Measurements from ENCODE around the gene KANK3.
"Not testable (repeated sequence)": the region's sequence is repeated elsewhere in the genome, so short reads cannot be mapped to it uniquely, and the experiment has no call there.

Gene KANK3

DNA sequence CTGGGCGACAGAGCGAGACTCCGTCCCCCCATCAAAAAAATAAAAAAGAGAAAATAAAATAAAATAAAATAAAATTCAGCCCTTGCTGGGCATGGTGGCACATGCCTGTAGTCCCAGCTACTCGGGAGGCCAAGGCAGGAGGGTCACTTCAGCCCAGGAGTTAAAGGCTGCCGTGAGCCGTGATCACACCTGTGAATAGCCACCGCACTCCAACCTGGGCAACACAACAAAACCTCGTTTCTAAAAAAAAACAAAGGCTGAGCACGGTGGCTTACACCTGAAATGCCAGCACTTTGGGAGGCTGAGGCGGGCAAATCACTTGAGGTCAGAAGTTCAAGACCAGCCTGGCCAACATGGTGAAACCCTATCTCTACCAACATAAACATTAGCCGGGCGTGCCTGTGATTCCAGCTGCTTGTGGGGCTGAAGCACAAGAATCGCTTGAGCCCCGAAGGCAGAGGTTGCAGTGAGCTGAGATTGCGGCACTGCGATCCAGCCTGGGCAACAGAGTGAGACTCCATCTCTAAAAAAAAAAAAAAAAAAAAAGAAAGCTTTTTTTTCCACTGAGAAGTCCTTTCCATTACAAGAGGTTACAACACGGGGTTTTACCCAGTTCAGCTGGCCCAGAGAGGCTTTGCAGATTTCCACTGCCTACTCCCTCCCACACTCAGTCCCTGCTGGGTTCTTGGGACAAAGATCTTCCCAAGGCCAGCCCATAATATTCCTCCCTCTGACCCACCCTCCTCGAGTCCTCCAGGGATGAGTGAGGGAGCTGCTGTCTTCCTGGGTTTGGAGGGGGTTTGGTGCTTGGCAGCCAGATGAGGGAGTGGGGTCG is 27.3 kb upstream of the KANK3 start:
- DNase-seq (ENCODE audit: low read depth, low spot score), result no peak

GRCh38 chr19:8367327-8368001 is 24.4 kb upstream of the KANK3 start:
- DNase-seq (ENCODE audit: low read depth, low spot score), result no peak

- DNase-seq (ENCODE audit: low read depth, low spot score), result no peak
Observed at GRCh38 chr19:8366961-8367326, 23.9 kb upstream of the KANK3 start.

- DNase-seq (ENCODE audit: low read depth, low spot score), result no peak
Observed at GRCh38 chr19:8366121-8366581, 23.1 kb upstream of the KANK3 start.

- no peak for DNase-seq (ENCODE audit: low read depth, low spot score)
Observed at GRCh38 chr19:8363803-8364771, 21.0 kb upstream of the KANK3 start, which contains the start of gene ANGPTL4. ANGPTL4 (plus strand) TSS chr19:8364155; CDS start chr19:8364322, 167 bp downstream.

DNA sequence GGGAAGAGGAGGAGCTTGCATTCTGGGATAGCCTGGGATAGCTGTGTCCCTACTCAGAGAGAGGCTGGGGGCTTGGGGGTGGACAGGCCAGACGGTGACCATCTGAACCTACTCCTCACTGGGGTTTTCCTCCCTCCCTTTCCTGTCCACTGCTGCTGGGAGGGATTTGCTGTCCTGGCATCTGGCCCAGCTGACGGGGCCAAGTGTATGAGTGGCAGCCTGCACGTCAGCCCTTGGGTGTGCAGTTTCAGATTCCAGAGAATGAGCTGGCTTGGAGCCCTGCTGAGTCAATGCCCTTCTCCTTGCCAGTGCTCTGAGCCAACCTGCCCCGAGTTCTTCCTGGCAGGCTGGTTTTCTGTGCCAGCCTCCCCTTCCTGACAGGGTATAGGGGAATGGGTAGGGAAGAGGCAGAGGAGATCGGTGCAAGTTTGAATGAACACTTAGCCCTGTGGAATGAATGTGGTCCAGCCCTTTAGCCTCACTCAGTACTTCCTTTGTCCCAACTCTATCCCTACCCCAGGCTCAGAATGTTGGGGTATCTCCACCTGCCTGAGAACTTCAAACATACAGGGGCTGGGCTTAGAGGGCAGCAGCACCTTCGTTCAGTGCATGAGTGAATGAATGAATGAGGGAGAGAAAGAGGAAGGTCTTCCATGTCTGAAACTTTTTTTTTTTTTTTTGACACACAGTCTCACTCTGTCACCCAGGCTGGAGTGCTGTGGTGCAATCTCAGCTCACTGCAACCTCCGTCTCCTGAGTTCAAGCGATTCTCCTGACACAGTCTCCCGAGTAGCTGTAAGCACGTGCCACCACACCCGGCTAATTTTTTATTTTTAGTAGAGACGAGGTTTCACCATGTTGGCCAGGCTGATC is 19.1 kb upstream of the KANK3 start:
- DNase-seq (ENCODE audit: low read depth, low spot score), result no peak

DNA sequence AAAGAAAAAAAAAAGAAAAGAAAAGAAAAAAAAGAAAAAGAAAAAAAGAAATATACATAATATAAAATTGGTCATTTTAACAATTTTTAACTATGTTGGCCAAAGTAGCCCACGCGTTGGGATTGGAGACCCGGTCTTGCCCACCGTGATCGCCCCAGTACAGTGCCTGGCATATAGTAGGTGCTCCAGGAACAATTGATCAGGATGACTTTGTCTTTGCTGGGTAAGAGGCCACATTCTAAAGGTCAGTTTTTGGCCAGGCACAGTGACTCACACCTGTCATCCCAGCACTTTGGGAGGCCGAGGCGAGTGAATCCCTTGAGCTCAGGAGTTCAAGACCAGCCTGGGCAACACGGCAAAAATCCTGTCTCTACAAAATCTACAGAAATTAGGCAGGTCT is 17.1 kb upstream of the KANK3 start:
- DNase-seq (ENCODE audit: low read depth, low spot score), result no peak

DNA sequence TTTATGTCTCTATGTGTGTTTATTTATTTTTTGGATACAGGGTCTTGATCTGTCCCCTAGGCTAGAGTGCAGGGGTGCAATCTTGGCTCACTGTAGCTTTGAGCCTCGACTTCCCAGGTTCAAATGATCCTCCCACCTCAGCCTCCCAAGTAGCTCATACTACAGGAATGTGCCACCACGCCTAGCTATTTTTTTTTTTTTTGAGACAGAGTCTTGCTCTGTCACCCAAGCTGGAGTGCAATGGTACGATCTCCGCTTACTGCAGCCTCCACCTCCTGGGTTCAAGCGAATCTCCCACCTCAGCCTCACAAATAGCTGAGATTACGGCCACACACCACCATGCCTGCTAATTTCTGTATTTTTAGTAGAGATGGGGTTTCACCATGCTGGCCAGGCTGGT is 15.9 kb upstream of the KANK3 start:
- DNase-seq (ENCODE audit: low read depth, low spot score), result no peak

DNA sequence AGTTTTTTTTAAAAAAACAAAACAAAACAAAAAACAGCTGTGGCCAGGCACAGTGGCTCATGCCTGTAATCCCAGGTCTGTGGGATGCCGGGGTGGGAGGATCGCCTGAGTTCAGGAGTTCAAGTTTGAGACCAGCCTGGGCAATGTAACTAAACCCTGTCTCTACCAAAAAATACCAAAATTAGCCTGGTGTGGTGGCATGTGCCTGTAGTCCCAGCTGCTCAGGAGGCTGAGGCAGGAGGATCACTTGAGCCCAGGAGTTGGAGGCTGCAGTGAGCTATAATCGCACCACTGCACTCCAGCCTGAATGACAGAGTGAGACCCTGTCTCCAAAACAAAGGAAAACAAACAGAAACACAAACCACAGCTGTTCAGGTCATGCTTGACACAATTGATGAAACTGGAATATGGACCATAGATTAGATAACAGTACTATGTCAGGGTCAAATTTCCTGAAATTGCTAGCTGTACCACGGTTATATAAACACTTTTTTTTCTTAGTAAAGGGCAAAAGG is 14.0 kb upstream of the KANK3 start:
- DNase-seq (ENCODE audit: low read depth, low spot score), result no peak

- no peak for DNase-seq (ENCODE audit: low read depth, low spot score)
Observed at GRCh38 chr19:8355631-8356402, 12.8 kb upstream of the KANK3 start.

DNA sequence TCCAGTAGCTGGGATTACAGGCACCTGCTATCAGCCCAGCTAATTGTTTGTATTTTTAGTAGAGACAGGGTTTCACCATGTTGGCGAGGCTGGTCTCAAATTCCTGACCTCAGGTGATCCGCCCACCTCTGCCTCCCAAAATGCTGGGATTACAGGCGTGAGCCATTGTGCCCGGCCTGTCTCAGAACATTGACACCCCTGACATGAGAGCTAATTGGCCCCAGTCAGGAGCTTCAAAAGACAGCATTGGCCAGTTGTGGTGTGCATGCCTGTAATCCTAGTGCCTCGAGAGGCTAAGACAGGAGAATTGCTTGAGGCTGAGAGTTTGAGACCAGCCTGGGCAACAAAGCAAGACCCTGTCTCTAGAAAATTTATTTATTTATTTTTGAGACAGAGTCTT is 9.8 kb upstream of the KANK3 start:
- not testable (repeated sequence) for DNase-seq (ENCODE audit: low read depth, low spot score)

DNA sequence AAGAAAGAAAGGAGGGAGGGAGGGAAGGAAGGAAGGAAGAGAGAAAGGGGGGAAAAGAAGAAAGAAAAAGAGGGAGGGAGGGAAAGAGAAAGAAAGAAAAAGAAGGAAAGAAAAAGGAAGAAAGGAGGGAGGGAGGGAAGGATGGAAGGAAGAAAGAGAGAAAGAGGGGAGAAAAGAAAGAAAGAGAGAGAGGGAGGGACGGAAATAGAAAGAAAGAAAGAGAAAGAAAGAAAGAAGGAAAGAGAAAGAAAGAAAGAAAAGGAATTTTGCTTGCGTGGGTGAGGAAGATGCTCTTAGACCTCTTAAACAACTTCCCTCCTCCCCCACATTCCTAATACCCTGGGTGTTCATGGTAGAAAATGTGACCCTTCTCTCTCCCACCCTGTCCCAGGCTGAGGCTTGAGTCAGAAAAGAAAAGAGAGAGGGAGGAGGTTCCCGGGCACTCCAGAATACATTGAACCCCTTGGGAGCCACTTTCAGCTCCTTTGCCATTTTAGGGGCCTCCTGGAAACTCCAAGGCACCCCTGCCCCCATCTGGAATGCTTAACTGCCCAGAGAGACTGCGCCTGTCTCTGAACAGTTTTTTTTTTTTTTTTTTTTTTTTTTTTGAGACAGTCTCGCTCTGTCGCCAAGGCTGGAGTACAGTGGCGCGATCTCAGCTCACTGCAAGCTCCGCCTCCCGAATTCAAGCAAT is 9.2 kb upstream of the KANK3 start:
- no peak for DNase-seq (ENCODE audit: low read depth, low spot score)

DNA sequence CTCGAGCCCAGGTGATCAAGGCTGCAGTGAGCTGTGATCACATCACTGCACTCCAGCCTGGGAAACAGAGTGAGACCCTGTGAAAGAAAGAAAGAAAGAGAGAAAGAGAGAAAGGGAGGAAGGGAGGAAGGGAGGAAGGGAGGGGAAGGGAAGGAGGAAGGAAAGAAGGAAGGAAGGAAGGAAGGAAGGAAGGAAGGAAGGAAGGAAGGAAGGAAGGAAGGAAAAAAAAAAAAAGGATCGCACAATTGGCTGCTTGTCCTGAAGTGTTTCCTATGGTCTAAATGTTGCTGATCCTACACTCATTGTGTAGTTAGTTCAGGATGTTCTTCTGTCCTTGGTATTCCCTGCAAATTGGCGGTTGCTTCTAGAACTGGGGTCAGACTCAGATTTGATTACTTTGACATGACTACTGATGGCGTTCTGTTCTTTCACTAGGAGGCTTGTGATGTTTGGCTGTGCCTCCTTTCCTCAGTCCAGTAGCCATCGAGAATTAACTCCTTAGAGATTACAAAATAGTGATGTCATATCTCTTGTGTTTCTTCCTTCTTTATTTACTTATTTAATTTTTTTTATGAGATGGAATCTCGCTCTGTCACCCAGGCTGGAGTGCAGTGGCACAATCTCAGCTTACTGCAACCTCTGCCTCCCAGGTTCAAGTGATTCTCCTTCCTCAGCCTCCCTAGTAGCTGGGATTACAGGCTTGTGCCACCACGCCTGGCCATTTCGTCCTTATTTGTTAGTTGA is 6.7 kb upstream of the KANK3 start:
- DNase-seq (ENCODE audit: low read depth, low spot score), result not testable (repeated sequence)

- no peak for DNase-seq (ENCODE audit: low read depth, low spot score)
Observed at GRCh38 chr19:8343483-8343844, 402 bp upstream of the KANK3 start.

- DNase-seq (ENCODE audit: low read depth, low spot score), result no peak
Observed at GRCh38 chr19:8342316-8342683, 762 bp downstream of the KANK3 start.

- not testable (repeated sequence) for DNase-seq (ENCODE audit: low read depth, low spot score)
Observed at GRCh38 chr19:8341504-8341903, 1.6 kb downstream of the KANK3 start.

- DNase-seq (ENCODE audit: low read depth, low spot score), result no peak
Observed at GRCh38 chr19:8340341-8341096, 2.5 kb downstream of the KANK3 start.

- DNase-seq (ENCODE audit: low read depth, low spot score), result no peak
Observed at GRCh38 chr19:8338835-8339234, 4.2 kb downstream of the KANK3 start.

All from iPS DF 19.7 (cell line).